Jurkat, Clone E6-1 (cell line): ENCODE results near the gene CDKN2A.

ENCODE experiments used
- DNase-seq: peaks from one replicate; pipeline ENCODE4 v3.0.0-alpha.2; 2011; ENCODE audit warnings: low read depth, low spot score
- H3K4me3 ChIP-seq: 2 replicates; pipeline ENCODE4 v1.5.1; 2011; ENCODE audit warnings: mild to moderate bottlenecking, low read length, control low read depth, moderate library complexity

Gene CDKN2A

GRCh38 chr9:22008717-22009505 lies 14.7 kb upstream of the CDKN2A start, which contains the start of gene CDKN2B:
Gene CDKN2B (minus strand): TSS chr9:22009305. CDS start chr9:22008953, 352 bp downstream.
- H3K4me3 ChIP-seq, result no peak within 1 kb of the TSS
- no peak for DNase-seq

GRCh38 chr9:22008384-22008716 lies 14.2 kb upstream of the CDKN2A start:
- no peak for DNase-seq
- no peak overlapping the region for H3K4me3 ChIP-seq

- no peak for DNase-seq
- H3K4me3 ChIP-seq, result no peak overlapping the region
Measured at GRCh38 chr9:22005702-22006606, 11.8 kb upstream of the CDKN2A start.

DNA sequence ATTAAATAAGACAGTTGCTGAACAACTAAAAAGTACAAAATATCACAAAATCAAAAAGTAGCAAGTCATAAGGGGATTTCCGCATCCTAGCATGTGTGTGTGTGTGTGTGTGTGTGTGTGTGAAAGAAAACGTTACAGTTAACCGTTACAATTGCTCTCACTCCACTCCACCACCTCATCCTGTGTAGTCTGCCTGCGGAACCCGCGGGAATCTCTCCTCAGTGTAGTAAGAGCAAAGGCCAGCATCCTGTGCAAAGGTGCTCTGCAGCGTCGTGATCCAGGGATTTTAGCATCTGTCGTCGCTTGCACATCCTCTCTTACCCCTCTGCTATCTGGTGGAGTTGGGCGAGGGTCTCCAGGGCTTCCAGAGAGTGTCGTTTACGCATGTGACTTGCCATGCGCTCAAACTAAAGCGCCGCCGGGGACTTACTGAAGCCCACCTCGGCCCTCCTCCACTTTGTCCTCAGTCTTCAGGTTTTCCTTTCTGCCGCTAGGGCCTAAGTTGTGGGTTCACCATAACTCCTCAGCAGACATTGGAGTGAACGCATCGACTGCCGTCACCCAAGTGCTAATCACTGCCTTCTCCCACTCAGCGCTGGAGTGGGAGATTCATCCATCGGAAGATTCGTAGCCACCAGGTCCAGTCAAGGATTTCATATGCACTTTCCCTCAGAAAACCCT lies 11.0 kb upstream of the CDKN2A start:
- no peak overlapping the region for H3K4me3 ChIP-seq
- no peak for DNase-seq

DNA sequence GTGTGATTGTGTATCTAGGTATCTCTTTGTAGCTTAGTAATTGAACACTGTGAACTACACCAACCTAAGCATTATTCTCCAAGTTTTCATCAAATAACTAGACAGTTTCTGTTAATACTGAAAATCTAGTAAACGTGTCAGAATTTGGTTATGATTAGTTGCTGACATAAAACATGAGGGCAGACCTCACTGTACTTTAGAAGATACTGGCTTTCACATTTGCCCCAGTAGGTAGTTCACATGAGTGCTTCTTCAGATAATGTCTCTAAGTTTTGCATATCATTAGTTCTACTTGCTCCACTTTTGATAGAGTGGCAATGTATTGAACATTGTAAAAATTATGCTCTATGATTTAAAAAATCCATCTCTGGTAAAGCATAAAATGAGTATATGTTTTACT lies 7.8 kb upstream of the CDKN2A start:
- DNase-seq, result no peak
- H3K4me3 ChIP-seq, result no peak overlapping the region

DNA sequence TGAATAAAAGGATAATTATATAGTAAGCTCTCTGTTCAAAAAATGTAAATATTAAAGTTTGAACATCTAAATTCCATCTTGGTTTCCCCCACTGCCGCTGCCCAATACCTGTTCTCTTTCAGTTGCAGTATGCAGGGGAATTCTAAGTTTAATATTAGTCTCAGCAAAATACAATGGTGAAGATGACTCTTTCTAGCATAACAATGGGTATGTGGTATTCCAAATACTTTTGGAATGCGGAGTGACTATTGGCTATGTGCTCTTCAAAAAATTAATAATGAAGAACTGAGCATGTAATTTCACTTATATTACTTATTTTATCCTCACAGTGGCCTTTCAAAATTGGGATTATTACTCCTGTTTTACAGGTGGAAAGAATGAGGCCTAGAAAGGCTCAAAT lies 3.8 kb upstream of the CDKN2A start:
- DNase-seq, result no peak
- no peak overlapping the region for H3K4me3 ChIP-seq

GRCh38 chr9:21997480-21997879 lies 3.3 kb upstream of the CDKN2A start:
- no peak for DNase-seq
- H3K4me3 ChIP-seq, result no peak overlapping the region

- DNase-seq, result no peak
- H3K4me3 ChIP-seq, result no peak overlapping the region
Measured at GRCh38 chr9:21996858-21997257, 2.7 kb upstream of the CDKN2A start.

- no peak overlapping the region for H3K4me3 ChIP-seq
- DNase-seq, result no peak
Measured at GRCh38 chr9:21996438-21996837, 2.2 kb upstream of the CDKN2A start.

DNA sequence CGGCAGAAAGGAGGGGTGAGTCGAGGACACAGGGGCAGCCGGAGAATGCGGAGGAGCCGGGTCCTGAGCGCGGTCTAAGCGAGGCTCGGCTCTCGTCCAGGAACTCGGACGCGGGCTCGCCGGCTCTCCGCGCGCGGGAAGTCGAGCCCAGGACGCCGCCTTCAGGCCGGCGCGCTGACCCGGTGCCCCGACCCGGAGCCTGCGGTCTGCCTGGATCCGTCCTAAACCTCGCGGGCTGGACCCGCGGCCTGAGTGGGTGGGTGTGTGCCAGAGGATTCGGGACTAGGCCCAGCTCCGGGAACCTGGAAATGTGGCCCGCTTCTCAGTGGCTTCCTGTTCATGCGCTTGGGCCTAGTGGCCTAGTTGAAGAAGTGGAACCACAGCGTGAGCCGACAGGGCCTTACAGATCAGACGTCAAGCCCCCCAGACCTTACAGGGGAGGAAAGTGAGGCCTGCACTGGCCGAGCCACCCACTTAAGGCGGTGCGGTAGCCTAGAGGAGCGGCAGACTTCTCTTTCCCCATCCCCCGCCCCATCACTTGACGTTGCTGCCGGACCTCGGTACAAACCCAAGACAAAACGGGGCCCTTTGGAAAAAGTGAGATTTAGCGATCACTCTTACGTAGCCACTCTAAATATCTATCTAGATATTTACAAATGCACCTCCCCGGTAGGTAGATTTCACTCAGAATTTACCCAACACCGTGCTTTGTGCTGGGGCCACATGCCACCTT lies 1.6 kb upstream of the CDKN2A start:
- no peak overlapping the region for H3K4me3 ChIP-seq
- no peak for DNase-seq

GRCh38 chr9:21995006-21995665 lies 944 bp upstream of the CDKN2A start:
- DNase-seq, result no peak
- no peak overlapping the region for H3K4me3 ChIP-seq

GRCh38 chr9:21994556-21995005 lies 389 bp upstream of the CDKN2A start, which contains the start of gene CDKN2B-AS1:
Gene CDKN2B-AS1 (plus strand): TSS chr9:21994791.
- no peak for DNase-seq
- H3K4me3 ChIP-seq, result no peak within 1 kb of the TSS

DNA sequence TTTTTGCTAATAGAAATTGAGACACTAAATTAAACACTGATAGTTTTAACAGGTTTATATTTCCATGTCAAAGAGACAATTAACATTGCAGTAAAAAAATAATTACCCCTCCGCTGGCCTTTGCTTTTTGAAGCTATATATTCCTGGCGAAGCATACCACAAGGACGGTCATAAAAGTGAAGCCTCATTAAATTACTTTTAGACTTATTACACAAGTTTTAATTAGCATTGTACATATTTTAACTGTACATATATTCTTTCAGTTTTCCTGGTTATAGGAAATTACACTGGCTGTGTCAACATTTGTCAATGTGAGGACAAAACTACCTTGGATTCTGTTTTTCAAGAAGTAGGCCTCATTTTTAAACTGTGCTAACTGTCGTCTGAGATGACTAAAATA lies 1.2 kb downstream of the CDKN2A start:
- no peak overlapping the region for H3K4me3 ChIP-seq
- DNase-seq, result no peak

- no peak for DNase-seq
- no peak overlapping the region for H3K4me3 ChIP-seq
Measured at GRCh38 chr9:21991072-21991959, 2.9 kb downstream of the CDKN2A start.

GRCh38 chr9:21989440-21990189 lies 4.6 kb downstream of the CDKN2A start:
- no peak overlapping the region for H3K4me3 ChIP-seq
- DNase-seq, result no peak

- H3K4me3 ChIP-seq, result no peak overlapping the region
- no peak for DNase-seq
Measured at GRCh38 chr9:21988056-21988990, 5.9 kb downstream of the CDKN2A start.
